Stimulated activated CD8-positive, alpha-beta memory T cell treated with anti-CD3 and anti-CD28 coated beads, Interleukin-15, amount 100 ng/mL, for 24 hours (primary cell): Measurements from ENCODE around the gene LHFPL2.

Experiments
- DNase-seq: peaks from one replicate; pipeline ENCODE4 v3.0.0-alpha.2; 2020; ENCODE audit warnings: low read depth

Gene LHFPL2

GRCh38 chr5:78519198-78519941 is 129.2 kb downstream of the LHFPL2 start:
- no peak for DNase-seq

GRCh38 chr5:78518365-78519197 is 130.0 kb downstream of the LHFPL2 start:
- no peak for DNase-seq

GRCh38 chr5:78515670-78516069 is 132.9 kb downstream of the LHFPL2 start:
- no peak for DNase-seq

GRCh38 chr5:78514427-78515330 is 133.9 kb downstream of the LHFPL2 start:
- DNase-seq, result no peak

GRCh38 chr5:78513441-78513840 is 135.1 kb downstream of the LHFPL2 start:
- DNase-seq, result no peak

- DNase-seq, result no peak
Observed at GRCh38 chr5:78512435-78512834, 136.1 kb downstream of the LHFPL2 start.

GRCh38 chr5:78511121-78511906 is 137.3 kb downstream of the LHFPL2 start:
- no peak for DNase-seq

GRCh38 chr5:78509884-78510769 is 138.4 kb downstream of the LHFPL2 start:
- no peak for DNase-seq

GRCh38 chr5:78509145-78509865 is 139.3 kb downstream of the LHFPL2 start:
- no peak for DNase-seq

- no peak for DNase-seq
Observed at GRCh38 chr5:78508186-78508765, 140.3 kb downstream of the LHFPL2 start.

GRCh38 chr5:78507531-78507930 is 141.0 kb downstream of the LHFPL2 start:
- no peak for DNase-seq

- DNase-seq, result no peak
Observed at GRCh38 chr5:78506261-78507024, 142.1 kb downstream of the LHFPL2 start.

GRCh38 chr5:78505860-78506259 is 142.7 kb downstream of the LHFPL2 start:
- DNase-seq, result no peak

- no peak for DNase-seq
Observed at GRCh38 chr5:78504704-78505677, 143.6 kb downstream of the LHFPL2 start.

- no peak for DNase-seq
Observed at GRCh38 chr5:78503958-78504653, 144.5 kb downstream of the LHFPL2 start.

GRCh38 chr5:78501411-78502352 is 146.9 kb downstream of the LHFPL2 start:
- no peak for DNase-seq
